ENCODE measurements around the gene C10orf53.

C10orf53 gene, protein sequence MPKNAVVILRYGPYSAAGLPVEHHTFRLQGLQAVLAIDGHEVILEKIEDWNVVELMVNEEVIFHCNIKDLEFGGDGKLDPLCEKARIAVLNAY

GRCh38 chr10:49679480-49679893 is at the start of gene C10orf53:
TSS of gene C10orf53 (plus strand) at chr10:49679651. CDS start at chr10:49679698, 47 bp downstream.
- DNase-seq (ENCODE audit: low read depth) = no peak
- H3K4me3 ChIP-seq (ENCODE audit: low read depth, low read length) = no peak within 1 kb of the TSS
- TF ChIP-seq CTCF (IDR thresholded peaks at IDR 0.05; ENCODE audit: insufficient read depth, low read depth, low read length, missing control alignments) = no peak

GRCh38 chr10:49631975-49632374 is 47.5 kb upstream of the C10orf53 start:
- TF ChIP-seq CTCF (IDR thresholded peaks at IDR 0.05; ENCODE audit: insufficient read depth, low read depth, low read length, missing control alignments) = no peak
- no peak for DNase-seq (ENCODE audit: low read depth)
- H3K4me3 ChIP-seq (ENCODE audit: low read depth, low read length) = no peak overlapping the region

GRCh38 chr10:49632406-49633317 is 46.8 kb upstream of the C10orf53 start:
- no peak overlapping the region for H3K4me3 ChIP-seq (ENCODE audit: low read depth, low read length)
- no peak for TF ChIP-seq CTCF (IDR thresholded peaks at IDR 0.05; ENCODE audit: insufficient read depth, low read depth, low read length, missing control alignments)
- DNase-seq (ENCODE audit: low read depth) = no peak

DNA sequence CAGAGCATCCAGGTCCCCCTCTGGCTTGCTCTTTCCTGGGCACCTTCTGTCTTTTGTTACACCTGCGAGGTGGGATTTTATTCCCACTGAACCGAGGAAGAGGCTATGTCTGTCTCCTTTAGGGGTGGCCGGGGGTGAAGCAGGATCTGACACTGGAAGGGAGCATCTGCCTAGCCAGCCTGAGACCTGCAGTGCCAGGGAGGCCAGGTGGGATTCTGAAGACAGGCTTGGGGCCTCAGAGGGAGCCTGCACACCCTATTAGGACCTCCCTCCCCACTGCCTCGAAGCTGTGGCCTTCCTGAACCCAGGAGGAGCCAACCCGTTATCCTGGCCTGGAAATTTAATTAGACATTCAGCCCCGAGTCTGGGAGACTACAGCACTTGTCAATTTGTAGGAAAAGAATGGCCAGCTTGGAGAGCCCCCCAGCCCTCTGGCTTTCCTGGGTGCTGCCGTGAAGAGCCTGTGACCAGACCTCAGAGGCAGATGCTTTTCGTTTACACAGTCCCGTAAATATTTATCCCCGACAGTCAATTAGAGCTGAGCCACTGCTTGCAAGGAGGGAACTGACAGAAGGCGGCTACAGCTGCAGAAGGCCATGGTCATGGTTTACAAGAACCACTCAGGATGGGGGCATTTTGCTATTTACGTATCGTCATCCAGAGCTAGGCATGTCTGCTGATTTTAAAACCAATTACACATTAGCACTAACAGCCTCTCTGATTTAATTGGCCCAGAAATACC is 46.0 kb upstream of the C10orf53 start:
- no peak for DNase-seq (ENCODE audit: low read depth)
- TF ChIP-seq CTCF (IDR thresholded peaks at IDR 0.05; ENCODE audit: insufficient read depth, low read depth, low read length, missing control alignments) = no peak
- no peak overlapping the region for H3K4me3 ChIP-seq (ENCODE audit: low read depth, low read length)

DNA sequence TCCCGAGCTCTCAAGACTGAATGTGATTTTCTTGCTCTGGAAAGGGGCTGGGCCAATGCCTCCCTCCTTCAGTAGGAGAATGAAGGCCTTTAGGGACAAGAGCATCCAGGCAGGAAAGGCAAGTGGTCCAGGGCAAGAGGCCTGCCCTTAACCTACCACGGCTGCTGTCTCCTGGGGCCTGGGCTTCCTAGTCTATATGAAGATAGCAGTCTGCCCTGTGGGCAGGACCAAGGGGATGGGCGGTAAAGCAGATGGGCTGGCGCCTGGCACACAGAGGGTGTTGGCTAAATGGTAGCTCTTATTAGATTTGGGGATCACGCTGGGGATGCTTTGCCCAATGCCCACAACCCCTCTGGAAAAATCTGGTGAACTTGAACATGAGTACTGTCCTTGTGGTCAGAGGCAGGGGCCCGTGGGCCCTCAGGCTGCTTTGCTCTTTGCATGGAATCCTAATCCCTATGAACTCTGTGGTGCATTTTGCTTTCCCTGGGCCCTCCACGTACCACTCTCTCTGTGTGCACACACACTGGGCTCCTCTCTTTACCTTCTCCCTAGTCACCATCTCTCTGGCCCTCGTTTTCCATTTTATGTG is 45.3 kb upstream of the C10orf53 start:
- H3K4me3 ChIP-seq (ENCODE audit: low read depth, low read length) = no peak overlapping the region
- no peak for DNase-seq (ENCODE audit: low read depth)
- no peak for TF ChIP-seq CTCF (IDR thresholded peaks at IDR 0.05; ENCODE audit: insufficient read depth, low read depth, low read length, missing control alignments)

DNA sequence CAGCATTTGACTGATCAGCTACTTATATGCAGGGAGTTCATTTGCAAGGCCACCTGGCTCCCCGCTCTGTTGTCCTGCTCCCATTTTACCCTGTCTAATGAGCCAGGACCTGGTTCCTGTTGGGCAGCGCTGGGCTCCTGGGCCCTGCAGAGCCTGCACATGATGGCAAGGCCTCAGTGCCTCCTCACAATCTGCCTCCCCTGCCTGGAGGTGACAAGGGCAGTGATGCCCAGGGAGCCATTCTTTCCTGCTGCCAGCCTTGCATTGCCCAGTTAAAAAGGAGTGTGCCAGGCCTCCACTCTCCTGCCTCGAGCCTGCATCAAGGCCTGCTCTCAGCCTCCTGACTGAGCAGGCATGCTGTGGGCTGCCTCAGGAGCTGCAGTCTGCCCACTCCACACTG is 37.1 kb upstream of the C10orf53 start:
- no peak for TF ChIP-seq CTCF (IDR thresholded peaks at IDR 0.05; ENCODE audit: insufficient read depth, low read depth, low read length, missing control alignments)
- no peak for DNase-seq (ENCODE audit: low read depth)
- H3K4me3 ChIP-seq (ENCODE audit: low read depth, low read length) = no peak overlapping the region

Data from GM12865 (cell line).